ENCODE data around the gene BDH1. TPM values are rescaled to one million over a fixed set of nuclear protein-coding genes. Genes with fewer than 3 reads are reported as not detected.

BDH1 gene
- total and polyA plus RNA-seq, 2 of the 13 experiments (the other 11 are each of a cell fraction or from before 2014, with no cell fraction given) = 21.2 to 71.9 TPM

DNA sequence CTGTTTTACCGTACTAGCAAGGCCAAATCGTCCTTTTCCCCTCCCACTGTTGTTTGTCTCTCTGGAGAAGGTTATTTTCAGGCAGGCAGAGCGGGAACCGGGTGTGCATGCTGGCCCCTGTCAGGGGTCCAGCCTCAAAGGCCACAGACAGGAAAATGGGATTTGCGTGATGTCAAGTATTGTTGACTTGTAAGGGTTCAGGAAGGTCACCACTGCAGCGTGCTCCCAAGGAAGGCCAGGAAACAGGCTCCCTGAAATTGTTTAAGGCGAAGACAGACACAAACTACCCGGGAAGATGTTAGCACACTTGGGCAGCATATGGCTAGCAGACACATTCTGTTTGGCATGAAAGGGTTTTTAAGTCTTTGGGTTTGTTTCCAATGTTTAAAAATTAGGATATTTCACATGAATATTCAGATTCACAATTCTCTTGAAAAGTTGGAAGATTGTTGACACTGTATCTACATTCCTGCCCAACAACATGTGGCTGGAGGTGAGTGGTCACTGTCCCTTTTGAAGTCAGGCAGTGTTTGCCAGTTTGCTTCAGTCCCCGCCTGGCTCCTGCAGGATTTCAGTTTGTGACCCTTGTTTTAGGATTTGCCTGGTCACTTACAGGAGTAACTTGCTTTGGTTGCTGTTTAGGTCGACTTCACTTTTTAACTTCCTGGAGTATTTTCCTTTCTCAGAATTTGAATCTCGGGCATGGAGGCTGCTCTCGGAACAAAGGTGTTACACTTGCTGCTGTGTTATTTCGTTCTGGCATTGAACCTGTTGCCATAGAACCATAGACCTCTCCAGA lies 90.4 kb downstream of the BDH1 start (continued):
- TF ChIP-seq ZNF224 (CRISPR knock-in tag; IDR thresholded peaks at IDR 0.05) = no peak
- TF ChIP-seq HNRNPLL (IDR thresholded peaks at IDR 0.05; ENCODE audit: low read depth, low read length, poor library complexity, severe bottlenecking) = no peak
- peak; percentile 58; the same call in 1 of the 2 replicates for TF ChIP-seq MEIS2 (CRISPR knock-in tag; IDR thresholded peaks at IDR 0.05)
- peak; percentile 87 for TF ChIP-seq MED1 (CRISPR knock-in tag; IDR thresholded peaks at IDR 0.05)
- TF ChIP-seq SOX13 (IDR thresholded peaks at IDR 0.05) = peak; percentile 55; the same call in 1 of the 2 replicates
- peak in 1 of 2 experiments; percentile 82; a peak in 2 of 4 replicates for TF ChIP-seq SOX13 (CRISPR knock-in tag; conservative IDR thresholded peaks at IDR 0.05 in 1 of 2, IDR thresholded peaks at IDR 0.05 in 1 of 2)
- 0 out of 2 replicates have a peak, but pooled peaks have one; percentile 13 for TF ChIP-seq KMT2A (CRISPR knock-in tag; IDR thresholded peaks at IDR 0.05)
- TF ChIP-seq NCOA2 (CRISPR knock-in tag; IDR thresholded peaks at IDR 0.05) = peak; percentile 89
- TF ChIP-seq, protein P1, sequence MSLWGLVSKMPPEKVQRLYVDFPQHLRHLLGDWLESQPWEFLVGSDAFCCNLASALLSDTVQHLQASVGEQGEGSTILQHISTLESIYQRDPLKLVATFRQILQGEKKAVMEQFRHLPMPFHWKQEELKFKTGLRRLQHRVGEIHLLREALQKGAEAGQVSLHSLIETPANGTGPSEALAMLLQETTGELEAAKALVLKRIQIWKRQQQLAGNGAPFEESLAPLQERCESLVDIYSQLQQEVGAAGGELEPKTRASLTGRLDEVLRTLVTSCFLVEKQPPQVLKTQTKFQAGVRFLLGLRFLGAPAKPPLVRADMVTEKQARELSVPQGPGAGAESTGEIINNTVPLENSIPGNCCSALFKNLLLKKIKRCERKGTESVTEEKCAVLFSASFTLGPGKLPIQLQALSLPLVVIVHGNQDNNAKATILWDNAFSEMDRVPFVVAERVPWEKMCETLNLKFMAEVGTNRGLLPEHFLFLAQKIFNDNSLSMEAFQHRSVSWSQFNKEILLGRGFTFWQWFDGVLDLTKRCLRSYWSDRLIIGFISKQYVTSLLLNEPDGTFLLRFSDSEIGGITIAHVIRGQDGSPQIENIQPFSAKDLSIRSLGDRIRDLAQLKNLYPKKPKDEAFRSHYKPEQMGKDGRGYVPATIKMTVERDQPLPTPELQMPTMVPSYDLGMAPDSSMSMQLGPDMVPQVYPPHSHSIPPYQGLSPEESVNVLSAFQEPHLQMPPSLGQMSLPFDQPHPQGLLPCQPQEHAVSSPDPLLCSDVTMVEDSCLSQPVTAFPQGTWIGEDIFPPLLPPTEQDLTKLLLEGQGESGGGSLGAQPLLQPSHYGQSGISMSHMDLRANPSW (CRISPR knock-in tag; IDR thresholded peaks at IDR 0.05; ENCODE audit: borderline replicate concordance) = 0 out of 2 replicates have a peak, but pooled peaks have one; percentile 52
- TF ChIP-seq FOXA3 (CRISPR knock-in tag; IDR thresholded peaks at IDR 0.05) = peak; percentile 71; the same call in 1 of the 2 replicates
- peak; percentile 18; the same call in 1 of the 2 replicates for TF ChIP-seq ZNF552 (CRISPR knock-in tag; IDR thresholded peaks at IDR 0.05; ENCODE audit: borderline replicate concordance)
- no peak for TF ChIP-seq ZNF850 (CRISPR knock-in tag; conservative IDR thresholded peaks at IDR 0.05)
- TF ChIP-seq SPEN (CRISPR knock-in tag; IDR thresholded peaks at IDR 0.05; ENCODE audit: low read depth) = peak; percentile 77; the same call in 1 of the 2 replicates
- no peak for TF ChIP-seq ZNF580 (CRISPR knock-in tag; IDR thresholded peaks at IDR 0.05; ENCODE audit: borderline replicate concordance, low read depth)
- no peak for TF ChIP-seq ELF4 (CRISPR knock-in tag; IDR thresholded peaks at IDR 0.05; ENCODE audit: borderline replicate concordance)
- TF ChIP-seq, protein P2, sequence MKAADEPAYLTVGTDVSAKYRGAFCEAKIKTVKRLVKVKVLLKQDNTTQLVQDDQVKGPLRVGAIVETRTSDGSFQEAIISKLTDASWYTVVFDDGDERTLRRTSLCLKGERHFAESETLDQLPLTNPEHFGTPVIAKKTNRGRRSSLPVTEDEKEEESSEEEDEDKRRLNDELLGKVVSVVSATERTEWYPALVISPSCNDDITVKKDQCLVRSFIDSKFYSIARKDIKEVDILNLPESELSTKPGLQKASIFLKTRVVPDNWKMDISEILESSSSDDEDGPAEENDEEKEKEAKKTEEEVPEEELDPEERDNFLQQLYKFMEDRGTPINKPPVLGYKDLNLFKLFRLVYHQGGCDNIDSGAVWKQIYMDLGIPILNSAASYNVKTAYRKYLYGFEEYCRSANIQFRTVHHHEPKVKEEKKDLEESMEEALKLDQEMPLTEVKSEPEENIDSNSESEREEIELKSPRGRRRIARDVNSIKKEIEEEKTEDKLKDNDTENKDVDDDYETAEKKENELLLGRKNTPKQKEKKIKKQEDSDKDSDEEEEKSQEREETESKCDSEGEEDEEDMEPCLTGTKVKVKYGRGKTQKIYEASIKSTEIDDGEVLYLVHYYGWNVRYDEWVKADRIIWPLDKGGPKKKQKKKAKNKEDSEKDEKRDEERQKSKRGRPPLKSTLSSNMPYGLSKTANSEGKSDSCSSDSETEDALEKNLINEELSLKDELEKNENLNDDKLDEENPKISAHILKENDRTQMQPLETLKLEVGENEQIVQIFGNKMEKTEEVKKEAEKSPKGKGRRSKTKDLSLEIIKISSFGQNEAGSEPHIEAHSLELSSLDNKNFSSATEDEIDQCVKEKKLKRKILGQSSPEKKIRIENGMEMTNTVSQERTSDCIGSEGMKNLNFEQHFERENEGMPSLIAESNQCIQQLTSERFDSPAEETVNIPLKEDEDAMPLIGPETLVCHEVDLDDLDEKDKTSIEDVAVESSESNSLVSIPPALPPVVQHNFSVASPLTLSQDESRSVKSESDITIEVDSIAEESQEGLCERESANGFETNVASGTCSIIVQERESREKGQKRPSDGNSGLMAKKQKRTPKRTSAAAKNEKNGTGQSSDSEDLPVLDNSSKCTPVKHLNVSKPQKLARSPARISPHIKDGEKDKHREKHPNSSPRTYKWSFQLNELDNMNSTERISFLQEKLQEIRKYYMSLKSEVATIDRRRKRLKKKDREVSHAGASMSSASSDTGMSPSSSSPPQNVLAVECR (CRISPR knock-in tag; IDR thresholded peaks at IDR 0.05; ENCODE audit: borderline replicate concordance) = peak; percentile 39; the same call in 1 of the 2 replicates
- TF ChIP-seq, protein P3, sequence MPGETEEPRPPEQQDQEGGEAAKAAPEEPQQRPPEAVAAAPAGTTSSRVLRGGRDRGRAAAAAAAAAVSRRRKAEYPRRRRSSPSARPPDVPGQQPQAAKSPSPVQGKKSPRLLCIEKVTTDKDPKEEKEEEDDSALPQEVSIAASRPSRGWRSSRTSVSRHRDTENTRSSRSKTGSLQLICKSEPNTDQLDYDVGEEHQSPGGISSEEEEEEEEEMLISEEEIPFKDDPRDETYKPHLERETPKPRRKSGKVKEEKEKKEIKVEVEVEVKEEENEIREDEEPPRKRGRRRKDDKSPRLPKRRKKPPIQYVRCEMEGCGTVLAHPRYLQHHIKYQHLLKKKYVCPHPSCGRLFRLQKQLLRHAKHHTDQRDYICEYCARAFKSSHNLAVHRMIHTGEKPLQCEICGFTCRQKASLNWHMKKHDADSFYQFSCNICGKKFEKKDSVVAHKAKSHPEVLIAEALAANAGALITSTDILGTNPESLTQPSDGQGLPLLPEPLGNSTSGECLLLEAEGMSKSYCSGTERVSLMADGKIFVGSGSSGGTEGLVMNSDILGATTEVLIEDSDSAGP (CRISPR knock-in tag; IDR thresholded peaks at IDR 0.05; ENCODE audit: borderline replicate concordance) = 0 out of 2 replicates have a peak, but pooled peaks have one; percentile 28
- TF ChIP-seq MTA1 (CRISPR knock-in tag; IDR thresholded peaks at IDR 0.05; ENCODE audit: borderline replicate concordance) = 0 out of 2 replicates have a peak, but pooled peaks have one; percentile 52
- no peak for TF ChIP-seq ZNF780A (CRISPR knock-in tag; IDR thresholded peaks at IDR 0.05)
